DOHH2 (cell line): ENCODE measurements around the gene DZIP1.

Source experiments
- H3F3A ChIP-seq: fragments of 200-600 bp; sonication (generic), shearing (Covaris generic); 2 replicates; pipeline ENCODE4 v1.6.0; 2016; ENCODE audit warnings: antibody characterized with exemption, mild to moderate bottlenecking; ENCODE audit not compliant: control insufficient read depth, insufficient read depth
- H3K27ac ChIP-seq: fragments of 200-600 bp; sonication (generic); 2 replicates; pipeline ENCODE4 v1.5.1; 2014; ENCODE audit warnings: low read depth, mild to moderate bottlenecking, low read length, moderate library complexity
- H3K27me3 ChIP-seq: fragments of 200-600 bp; sonication (generic); 2 replicates; pipeline ENCODE4 v1.6.1; 2014; ENCODE audit warnings: mild to moderate bottlenecking, low read length, mixed read lengths; ENCODE audit not compliant: control insufficient read depth
- H3K36me3 ChIP-seq: fragments of 200-600 bp; sonication (generic); 2 replicates; pipeline ENCODE4 v1.6.1; 2014; ENCODE audit warnings: mild to moderate bottlenecking, low read length, moderate library complexity, mixed read lengths; ENCODE audit not compliant: control insufficient read depth
- H3K4me1 ChIP-seq: fragments of 200-600 bp; sonication (generic); 2 replicates; pipeline ENCODE4 v1.6.1; 2014; ENCODE audit warnings: mild to moderate bottlenecking, low read length, mixed read lengths; ENCODE audit not compliant: control insufficient read depth
- H3K4me2 ChIP-seq: fragments of 200-600 bp; sonication (generic); 2 replicates; pipeline ENCODE4 v1.6.0; 2014; ENCODE audit warnings: mild to moderate bottlenecking, low read length, moderate library complexity
- H3K4me3 ChIP-seq: fragments of 200-600 bp; sonication (generic); 2 replicates; pipeline ENCODE4 v1.5.1; 2014; ENCODE audit warnings: mild to moderate bottlenecking, low read length, mixed read lengths
- H3K79me2 ChIP-seq: fragments of 200-600 bp; sonication (generic); 2 replicates; pipeline ENCODE4 v1.6.1; 2014; ENCODE audit warnings: mild to moderate bottlenecking, low read length, mixed read lengths; ENCODE audit not compliant: control insufficient read depth
- H3K9me2 ChIP-seq: fragments of 200-600 bp; sonication (generic); replicated peaks from 2 replicates; pipeline ENCODE4 v1.6.1; 2014; ENCODE audit warnings: mild to moderate bottlenecking, low read length, mixed read lengths; ENCODE audit not compliant: control insufficient read depth
- H3K9me3 ChIP-seq: fragments of 200-600 bp; sonication (generic); 2 replicates; pipeline ENCODE4 v1.6.1; 2014; ENCODE audit warnings: antibody characterized with exemption, low read length, mixed read lengths; ENCODE audit not compliant: control insufficient read depth, insufficient read depth
- H4K20me1 ChIP-seq: fragments of 200-600 bp; sonication (generic); 2 replicates; pipeline ENCODE4 v1.6.0; 2014; ENCODE audit warnings: low read depth, mild to moderate bottlenecking, antibody characterized with exemption, low read length, moderate library complexity; ENCODE audit not compliant: control insufficient read depth, insufficient read depth
- CTCF ChIP-seq: fragments of 200-600 bp; sonication (generic); IDR thresholded peaks from one replicate; pipeline ENCODE4 v1.5.1; 2014; ENCODE audit warnings: antibody characterized with exemption, mild to moderate bottlenecking, low read depth, low read length; ENCODE audit not compliant: poor library complexity, severe bottlenecking
- EZH2phosphoT487 ChIP-seq: fragments of 200-600 bp; sonication (generic); IDR thresholded peaks from 2 replicates; pipeline ENCODE4 v1.6.1; 2017; ENCODE audit warnings: borderline replicate concordance, mild to moderate bottlenecking, antibody characterized with exemption, low read length, moderate library complexity, mixed read lengths

DZIP1 gene

GRCh38 chr13:95642999-95643398, 1.5 kb downstream of the DZIP1 start:
- Histone ChIP-seq H3K4me3 (no peak overlapping the region), H3F3A (no peaks in the 10 kb centered on the region), H3K27me3 (peaks cover 7% of the 10 kb centered on the region), H3K9me3 (no peaks in the 10 kb centered on the region), H3K27ac (no peak overlapping the region), H3K79me2 (no peaks in the 10 kb centered on the region), H3K36me3 (no peaks in the 10 kb centered on the region), H3K4me2 (no peak overlapping the region), H4K20me1 (no peaks in the 10 kb centered on the region), H3K4me1 (no peaks in the 10 kb centered on the region), H3K9me2 (no peaks in the 10 kb centered on the region)
- TF ChIP-seq CTCF: no peak
- TF ChIP-seq EZH2phosphoT487: no peak

DNA sequence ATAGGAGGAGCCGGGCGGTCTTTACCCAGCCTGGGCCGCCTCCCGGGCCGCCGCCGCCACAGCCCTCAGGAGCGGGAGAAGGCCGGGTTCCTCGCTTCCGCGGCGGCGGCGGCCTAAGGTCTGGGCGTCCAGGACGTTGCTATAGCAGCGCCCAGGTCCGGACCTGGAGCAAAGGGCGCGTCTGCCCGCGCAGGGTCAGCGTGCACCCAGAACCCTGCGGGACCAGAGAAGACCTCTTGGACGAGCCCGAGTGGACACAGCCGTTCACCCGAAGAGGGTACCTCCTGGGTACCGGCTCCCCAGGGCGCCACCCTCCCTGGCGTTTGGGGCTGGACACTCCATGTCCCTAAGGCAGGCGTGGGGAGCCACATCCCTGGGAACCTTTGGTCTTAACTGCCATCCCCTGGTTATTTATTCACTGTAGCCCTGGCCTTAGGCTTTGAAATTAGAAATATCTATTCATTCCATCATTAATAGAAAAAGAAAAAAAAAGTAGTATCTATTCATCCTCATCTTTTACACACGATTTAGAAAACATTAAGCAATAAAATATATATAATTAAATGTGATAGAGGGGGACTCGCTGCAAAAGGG, 2.4 kb downstream of the DZIP1 start:
- Histone ChIP-seq H3K9me2 (no peaks in the 10 kb centered on the region), H3K36me3 (no peaks in the 10 kb centered on the region), H3K27me3 (peaks cover 7% of the 10 kb centered on the region), H4K20me1 (no peaks in the 10 kb centered on the region), H3K27ac (no peak overlapping the region), H3K79me2 (no peaks in the 10 kb centered on the region), H3K4me2 (no peak overlapping the region), H3K9me3 (no peaks in the 10 kb centered on the region), H3F3A (no peaks in the 10 kb centered on the region), H3K4me1 (no peaks in the 10 kb centered on the region), H3K4me3 (no peak overlapping the region)
- TF ChIP-seq EZH2phosphoT487: no peak
- no peak for TF ChIP-seq CTCF

DNA sequence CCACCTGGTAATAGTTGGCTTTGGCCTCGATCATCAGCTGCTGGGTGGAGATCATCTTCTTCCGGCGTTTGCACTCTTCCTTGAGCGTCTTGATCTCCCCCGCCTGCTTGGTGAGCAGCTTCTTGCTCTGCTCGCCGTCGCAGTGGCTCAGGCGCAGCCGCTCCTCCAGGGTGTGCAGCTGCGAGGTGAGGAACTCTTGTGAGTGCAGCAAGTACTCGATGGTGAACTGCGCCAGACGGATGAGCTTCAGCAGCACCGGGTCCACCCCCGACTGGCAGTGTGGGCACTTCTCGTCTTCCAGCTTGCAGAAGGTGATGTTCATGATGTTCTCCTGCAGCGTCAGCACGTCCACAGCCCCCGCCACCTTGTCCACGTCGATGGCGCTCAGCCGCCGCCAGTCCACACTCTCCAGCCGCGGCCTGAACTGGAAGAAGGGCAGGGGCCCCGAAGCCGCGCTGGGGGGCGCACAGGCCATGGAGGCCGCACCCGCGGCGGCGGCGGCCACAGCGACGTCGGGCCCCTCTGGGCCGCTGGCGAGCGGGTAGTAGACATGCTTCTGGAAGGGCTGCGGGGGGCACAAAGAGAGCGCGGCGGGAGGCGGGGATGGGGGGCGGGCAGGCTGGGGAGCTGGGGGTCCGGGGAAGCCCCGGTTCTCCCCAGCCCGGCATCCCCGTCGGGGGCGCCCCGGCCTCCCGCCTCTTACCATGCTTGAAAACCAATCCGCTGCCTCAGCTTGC, 3.0 kb downstream of the DZIP1 start:
- Histone ChIP-seq H3K36me3 (no peaks in the 10 kb centered on the region), H3K27me3 (peaks cover 7% of the 10 kb centered on the region), H3K9me3 (no peaks in the 10 kb centered on the region), H3K9me2 (no peaks in the 10 kb centered on the region), H4K20me1 (no peaks in the 10 kb centered on the region), H3F3A (no peaks in the 10 kb centered on the region), H3K27ac (no peak overlapping the region), H3K4me2 (no peak overlapping the region), H3K4me1 (no peaks in the 10 kb centered on the region), H3K79me2 (no peaks in the 10 kb centered on the region), H3K4me3 (no peak overlapping the region)
- TF ChIP-seq CTCF (no peak), EZH2phosphoT487 (no peak)
